Measurements from ENCODE around the gene RBL2. TPM values are rescaled to one million over a fixed set of nuclear protein-coding genes. Genes with fewer than 3 reads are reported as not detected.

The RBL2 gene
- total RNA-seq, 1 donor from 2014 or later, result 38.0 TPM

- Mint-ChIP-seq H3K9me3 (ENCODE audit: unreplicated experiment) (no peaks in the 10 kb centered on the region), H3K27me3 (ENCODE audit: unreplicated experiment) (no peaks in the 10 kb centered on the region), H3K4me3 (ENCODE audit: unreplicated experiment) (peak overlapping the region; percentile 72), H3K4me1 (ENCODE audit: unreplicated experiment) (no peaks in the 10 kb centered on the region), H3K27ac (ENCODE audit: unreplicated experiment) (no peak overlapping the region), H3K36me3 (ENCODE audit: low read depth, unreplicated experiment) (peaks cover 60% of the 10 kb centered on the region)
- TF ChIP-seq, protein P1, sequence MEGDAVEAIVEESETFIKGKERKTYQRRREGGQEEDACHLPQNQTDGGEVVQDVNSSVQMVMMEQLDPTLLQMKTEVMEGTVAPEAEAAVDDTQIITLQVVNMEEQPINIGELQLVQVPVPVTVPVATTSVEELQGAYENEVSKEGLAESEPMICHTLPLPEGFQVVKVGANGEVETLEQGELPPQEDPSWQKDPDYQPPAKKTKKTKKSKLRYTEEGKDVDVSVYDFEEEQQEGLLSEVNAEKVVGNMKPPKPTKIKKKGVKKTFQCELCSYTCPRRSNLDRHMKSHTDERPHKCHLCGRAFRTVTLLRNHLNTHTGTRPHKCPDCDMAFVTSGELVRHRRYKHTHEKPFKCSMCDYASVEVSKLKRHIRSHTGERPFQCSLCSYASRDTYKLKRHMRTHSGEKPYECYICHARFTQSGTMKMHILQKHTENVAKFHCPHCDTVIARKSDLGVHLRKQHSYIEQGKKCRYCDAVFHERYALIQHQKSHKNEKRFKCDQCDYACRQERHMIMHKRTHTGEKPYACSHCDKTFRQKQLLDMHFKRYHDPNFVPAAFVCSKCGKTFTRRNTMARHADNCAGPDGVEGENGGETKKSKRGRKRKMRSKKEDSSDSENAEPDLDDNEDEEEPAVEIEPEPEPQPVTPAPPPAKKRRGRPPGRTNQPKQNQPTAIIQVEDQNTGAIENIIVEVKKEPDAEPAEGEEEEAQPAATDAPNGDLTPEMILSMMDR (IDR thresholded peaks at IDR 0.05; ENCODE audit: unreplicated experiment), result no peak
- DNase-seq (ENCODE audit: low spot score), result no peak
Measured at GRCh38 chr16:53486230-53486629, 52.0 kb downstream of the RBL2 start.

- no peaks in the 10 kb centered on the region for H3K27me3 Mint-ChIP-seq (ENCODE audit: unreplicated experiment)
- H3K9me3 Mint-ChIP-seq (ENCODE audit: unreplicated experiment), result no peaks in the 10 kb centered on the region
- H3K4me3 Mint-ChIP-seq (ENCODE audit: unreplicated experiment), result no peak overlapping the region
- TF ChIP-seq, protein P1 (IDR thresholded peaks at IDR 0.05; ENCODE audit: unreplicated experiment), result no peak
- DNase-seq (ENCODE audit: low spot score), result no peak
- no peak overlapping the region for H3K27ac Mint-ChIP-seq (ENCODE audit: unreplicated experiment)
- no peaks in the 10 kb centered on the region for H3K4me1 Mint-ChIP-seq (ENCODE audit: unreplicated experiment)
- peaks cover 51% of the 10 kb centered on the region for H3K36me3 Mint-ChIP-seq (ENCODE audit: low read depth, unreplicated experiment)
Measured at GRCh38 chr16:53489755-53490154, 55.5 kb downstream of the RBL2 start.

- H3K9me3 Mint-ChIP-seq (ENCODE audit: unreplicated experiment), result no peaks in the 10 kb centered on the region
- H3K36me3 Mint-ChIP-seq (ENCODE audit: low read depth, unreplicated experiment), result peaks cover 44% of the 10 kb centered on the region
- no peak overlapping the region for H3K27ac Mint-ChIP-seq (ENCODE audit: unreplicated experiment)
- TF ChIP-seq, protein P1 (IDR thresholded peaks at IDR 0.05; ENCODE audit: unreplicated experiment), result no peak
- no peak overlapping the region for H3K4me3 Mint-ChIP-seq (ENCODE audit: unreplicated experiment)
- DNase-seq (ENCODE audit: low spot score), result no peak
- H3K27me3 Mint-ChIP-seq (ENCODE audit: unreplicated experiment), result peaks cover 4% of the 10 kb centered on the region
- H3K4me1 Mint-ChIP-seq (ENCODE audit: unreplicated experiment), result no peaks in the 10 kb centered on the region
Measured at GRCh38 chr16:53492503-53492902, 58.2 kb downstream of the RBL2 start.

- peaks cover 38% of the 10 kb centered on the region for H3K36me3 Mint-ChIP-seq (ENCODE audit: low read depth, unreplicated experiment)
- peaks cover 4% of the 10 kb centered on the region for H3K27me3 Mint-ChIP-seq (ENCODE audit: unreplicated experiment)
- H3K4me3 Mint-ChIP-seq (ENCODE audit: unreplicated experiment), result no peak overlapping the region
- no peak overlapping the region for H3K27ac Mint-ChIP-seq (ENCODE audit: unreplicated experiment)
- no peak for DNase-seq (ENCODE audit: low spot score)
- H3K9me3 Mint-ChIP-seq (ENCODE audit: unreplicated experiment), result no peaks in the 10 kb centered on the region
- TF ChIP-seq, protein P1 (IDR thresholded peaks at IDR 0.05; ENCODE audit: unreplicated experiment), result no peak
- no peaks in the 10 kb centered on the region for H3K4me1 Mint-ChIP-seq (ENCODE audit: unreplicated experiment)
Measured at GRCh38 chr16:53494636-53495035, 60.4 kb downstream of the RBL2 start.

GRCh38 chr16:53495325-53495724 is 61.1 kb downstream of the RBL2 start:
- peaks cover 35% of the 10 kb centered on the region for H3K36me3 Mint-ChIP-seq (ENCODE audit: low read depth, unreplicated experiment)
- H3K27me3 Mint-ChIP-seq (ENCODE audit: unreplicated experiment), result peaks cover 4% of the 10 kb centered on the region
- TF ChIP-seq, protein P1 (IDR thresholded peaks at IDR 0.05; ENCODE audit: unreplicated experiment), result no peak
- no peak overlapping the region for H3K27ac Mint-ChIP-seq (ENCODE audit: unreplicated experiment)
- H3K9me3 Mint-ChIP-seq (ENCODE audit: unreplicated experiment), result no peaks in the 10 kb centered on the region
- DNase-seq (ENCODE audit: low spot score), result no peak
- no peak overlapping the region for H3K4me3 Mint-ChIP-seq (ENCODE audit: unreplicated experiment)
- H3K4me1 Mint-ChIP-seq (ENCODE audit: unreplicated experiment), result no peaks in the 10 kb centered on the region

All from endothelial cell (in vitro differentiated cells).